ENCODE results near the gene PACSIN2. TPM values are rescaled to one million over a fixed set of nuclear protein-coding genes. Genes with fewer than 3 reads are reported as not detected.

Gene PACSIN2
- total RNA-seq, 1 experiment from 2014 or later: 8.3 TPM

DNA sequence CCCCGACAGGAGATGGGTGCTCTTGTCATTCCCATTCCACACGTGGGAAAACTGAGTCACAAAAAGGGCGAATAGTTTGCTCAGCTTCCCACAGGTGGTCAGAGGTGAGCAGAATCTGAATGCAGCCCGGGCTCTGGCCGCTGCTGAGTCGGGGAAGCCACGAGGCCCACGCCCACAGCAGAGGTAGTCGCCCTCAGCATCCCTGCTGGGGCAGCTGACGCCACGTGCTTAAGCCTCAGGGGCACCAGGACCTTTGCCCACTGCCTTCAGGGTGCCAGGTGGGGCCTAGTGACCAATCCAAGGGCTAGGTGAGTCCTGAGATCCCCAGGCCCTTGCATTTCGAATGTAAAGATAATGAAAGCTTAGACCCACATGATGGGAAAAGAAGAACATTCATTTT, 133.7 kb downstream of the PACSIN2 start:
- no peaks in the 10 kb centered on the region for H3K27me3 ChIP-seq (ENCODE audit: low read length)
- H3K27ac ChIP-seq (ENCODE audit: low read length): no peak overlapping the region
- H3K79me2 ChIP-seq (ENCODE audit: low read length): no peaks in the 10 kb centered on the region
- H3K36me3 ChIP-seq (ENCODE audit: insufficient read depth, low read length): no peaks in the 10 kb centered on the region
- H2AFZ ChIP-seq (ENCODE audit: low read length): no peak overlapping the region
- peaks cover 9% of the 10 kb centered on the region for H3K4me1 ChIP-seq (ENCODE audit: low read length)
- H3K4me3 ChIP-seq (ENCODE audit: low read length): no peak overlapping the region
- no peaks in the 10 kb centered on the region for H4K20me1 ChIP-seq (ENCODE audit: insufficient read depth, low read depth, low read length)
- no peak overlapping the region for H3K9ac ChIP-seq (ENCODE audit: low read length)
- H3K9me3 ChIP-seq (ENCODE audit: low read length): no peaks in the 10 kb centered on the region
- H3K4me2 ChIP-seq (ENCODE audit: low read depth, low read length, poor library complexity, severe bottlenecking): no peak overlapping the region
- DNase-seq: no peak
- no peaks in the 10 kb centered on the region for H3K9me2 ChIP-seq (replicated peaks; ENCODE audit: insufficient read depth, low read length)

DNA sequence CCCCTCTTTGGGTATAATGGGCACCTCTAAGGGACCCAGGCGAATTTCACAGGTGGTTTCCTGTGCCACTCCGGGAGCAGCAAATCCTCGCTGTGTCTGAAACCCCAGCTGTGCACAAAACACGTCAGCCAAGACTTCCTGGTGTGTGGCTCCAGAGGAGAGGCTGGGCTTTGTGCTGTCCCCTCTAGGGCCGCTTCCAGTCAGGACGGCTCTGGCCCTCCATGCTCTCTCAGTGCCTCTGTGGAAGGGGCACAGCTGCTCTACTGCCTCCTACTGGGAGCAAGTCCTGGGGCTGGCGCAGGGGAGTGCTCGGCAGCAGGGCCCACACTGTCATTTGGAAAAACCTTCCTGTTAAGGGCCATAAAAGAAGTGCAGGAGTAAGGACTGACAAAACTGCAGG, 134.1 kb downstream of the PACSIN2 start:
- Histone ChIP-seq H3K9me3 (ENCODE audit: low read length) (no peaks in the 10 kb centered on the region), H3K9ac (ENCODE audit: low read length) (no peak overlapping the region), H3K27me3 (ENCODE audit: low read length) (no peaks in the 10 kb centered on the region), H3K9me2 (replicated peaks; ENCODE audit: insufficient read depth, low read length) (no peaks in the 10 kb centered on the region), H3K4me3 (ENCODE audit: low read length) (no peak overlapping the region), H3K27ac (ENCODE audit: low read length) (no peak overlapping the region), H3K79me2 (ENCODE audit: low read length) (no peaks in the 10 kb centered on the region), H3K36me3 (ENCODE audit: insufficient read depth, low read length) (no peaks in the 10 kb centered on the region), H3K4me1 (ENCODE audit: low read length) (peaks cover 9% of the 10 kb centered on the region), H2AFZ (ENCODE audit: low read length) (no peak overlapping the region), H3K4me2 (ENCODE audit: low read depth, low read length, poor library complexity, severe bottlenecking) (no peak overlapping the region), H4K20me1 (ENCODE audit: insufficient read depth, low read depth, low read length) (no peaks in the 10 kb centered on the region)
- DNase-seq: no peak

DNA sequence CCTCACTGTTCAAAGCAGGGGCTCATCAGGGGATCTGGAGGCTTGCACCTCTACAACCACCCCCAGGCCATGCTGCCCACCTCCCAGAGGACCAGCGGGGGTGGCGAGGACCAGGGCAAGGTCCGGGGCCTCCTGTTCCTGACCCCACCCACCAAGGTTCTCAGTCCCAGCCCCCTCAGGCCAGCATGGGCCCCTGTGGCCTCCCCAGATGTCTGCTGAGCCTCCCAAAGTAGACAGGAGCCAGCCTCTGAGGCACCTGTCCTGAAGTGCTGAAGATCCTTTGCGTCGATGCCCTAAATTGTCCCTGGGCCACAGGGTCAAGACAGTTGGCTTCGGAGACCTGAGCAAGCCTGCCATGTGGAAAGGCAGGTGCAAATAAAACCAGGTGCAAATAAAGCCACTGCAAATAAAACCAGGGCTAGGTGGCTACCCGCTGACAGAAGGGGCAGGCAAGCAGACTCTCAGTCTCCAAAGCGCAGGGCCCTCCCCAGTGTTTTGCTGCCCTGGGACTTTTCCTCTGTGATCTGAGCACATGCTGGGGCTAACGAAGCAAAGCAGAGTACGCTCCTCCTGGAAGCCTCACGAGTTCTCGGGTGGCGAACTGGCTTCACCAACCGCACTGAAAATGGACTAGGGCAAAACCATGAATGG, 135.5 kb downstream of the PACSIN2 start:
- no peaks in the 10 kb centered on the region for H3K36me3 ChIP-seq (ENCODE audit: insufficient read depth, low read length)
- DNase-seq: no peak
- no peaks in the 10 kb centered on the region for H3K9me3 ChIP-seq (ENCODE audit: low read length)
- no peaks in the 10 kb centered on the region for H3K9me2 ChIP-seq (replicated peaks; ENCODE audit: insufficient read depth, low read length)
- no peak overlapping the region for H3K4me3 ChIP-seq (ENCODE audit: low read length)
- H3K27ac ChIP-seq (ENCODE audit: low read length): no peak overlapping the region
- H2AFZ ChIP-seq (ENCODE audit: low read length): no peak overlapping the region
- no peaks in the 10 kb centered on the region for H4K20me1 ChIP-seq (ENCODE audit: insufficient read depth, low read depth, low read length)
- no peaks in the 10 kb centered on the region for H3K27me3 ChIP-seq (ENCODE audit: low read length)
- H3K4me2 ChIP-seq (ENCODE audit: low read depth, low read length, poor library complexity, severe bottlenecking): no peak overlapping the region
- no peaks in the 10 kb centered on the region for H3K79me2 ChIP-seq (ENCODE audit: low read length)
- H3K9ac ChIP-seq (ENCODE audit: low read length): no peak overlapping the region
- H3K4me1 ChIP-seq (ENCODE audit: low read length): peaks cover 9% of the 10 kb centered on the region

DNA sequence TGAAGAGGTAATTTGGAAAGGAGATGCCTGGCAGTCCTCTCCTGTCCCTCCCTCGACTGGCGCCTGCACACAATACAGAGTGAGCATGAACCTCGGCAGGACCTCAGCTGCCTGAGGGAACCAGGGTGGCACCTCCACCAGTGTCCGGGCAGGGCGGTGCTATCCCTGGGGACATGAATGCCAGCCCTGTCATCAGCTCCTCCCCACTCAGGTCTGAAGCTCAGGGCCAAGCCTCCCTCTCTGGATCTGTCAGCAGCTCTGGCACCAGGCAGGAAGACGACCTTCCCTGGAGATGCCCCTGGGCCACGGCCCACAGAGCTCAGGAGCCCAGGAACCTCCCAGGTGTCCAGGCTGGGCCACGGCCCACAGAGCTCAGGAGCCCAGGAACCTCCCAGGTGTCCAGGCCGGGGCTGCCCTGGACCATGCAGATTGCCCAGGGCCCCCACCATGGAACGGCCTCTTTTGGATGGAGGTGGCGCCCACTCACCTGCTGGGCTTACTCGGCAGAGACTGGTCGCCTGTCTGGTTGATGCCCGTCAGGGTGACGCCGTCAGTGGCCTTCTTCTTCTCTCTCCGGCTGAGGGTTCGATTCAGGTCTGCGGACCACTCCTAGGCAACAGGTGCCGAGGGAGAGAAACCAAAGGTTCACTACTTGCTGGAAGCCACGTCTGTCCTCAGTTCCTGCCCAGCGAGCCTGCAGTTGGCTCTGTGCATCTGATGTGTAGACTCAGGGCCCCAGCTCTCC, 136.2 kb downstream of the PACSIN2 start:
- no peak overlapping the region for H3K9ac ChIP-seq (ENCODE audit: low read length)

DNA sequence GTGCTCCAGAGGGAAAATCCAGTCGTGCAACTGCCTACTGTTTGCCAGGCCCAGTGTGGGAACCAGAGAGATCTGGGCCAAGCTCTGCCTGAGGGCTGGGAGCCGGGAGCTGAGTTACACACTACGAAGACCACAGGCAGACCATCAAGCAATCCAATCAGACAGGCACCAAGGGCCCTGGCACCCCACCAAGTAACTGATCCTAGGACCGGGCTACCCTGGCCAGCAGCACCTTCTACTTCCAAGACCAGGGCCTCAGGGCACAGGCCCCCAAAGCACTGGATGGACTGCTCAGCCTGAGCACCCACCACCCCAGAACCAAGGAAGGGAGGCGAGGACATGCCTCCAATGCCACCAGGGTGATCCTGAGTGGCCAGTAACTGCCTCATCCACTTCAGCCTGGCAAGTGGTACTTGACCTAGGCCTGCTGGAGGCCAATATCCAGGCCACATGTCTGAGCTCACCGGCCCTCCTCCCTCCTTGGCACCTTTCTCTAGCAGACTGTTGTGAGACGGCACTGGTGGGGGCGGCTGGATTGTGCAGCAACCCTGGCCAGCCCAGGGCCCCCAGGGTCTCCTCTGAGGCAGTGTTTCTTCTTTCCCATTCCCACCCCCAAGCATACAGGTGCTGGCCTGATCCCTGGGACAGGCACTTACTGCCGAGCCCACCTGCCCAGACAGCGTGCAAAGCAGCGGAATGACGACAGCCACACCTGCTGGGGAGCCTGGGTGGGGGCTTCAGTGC, 137.2 kb downstream of the PACSIN2 start:
- no peaks in the 10 kb centered on the region for H3K36me3 ChIP-seq (ENCODE audit: insufficient read depth, low read length)
- H3K4me1 ChIP-seq (ENCODE audit: low read length): peaks cover 9% of the 10 kb centered on the region
- no peak overlapping the region for H2AFZ ChIP-seq (ENCODE audit: low read length)
- H3K27ac ChIP-seq (ENCODE audit: low read length): no peak overlapping the region
- no peak for DNase-seq
- H3K4me2 ChIP-seq (ENCODE audit: low read depth, low read length, poor library complexity, severe bottlenecking): no peak overlapping the region
- H3K27me3 ChIP-seq (ENCODE audit: low read length): no peaks in the 10 kb centered on the region
- no peaks in the 10 kb centered on the region for H3K9me3 ChIP-seq (ENCODE audit: low read length)
- H3K9me2 ChIP-seq (replicated peaks; ENCODE audit: insufficient read depth, low read length): no peaks in the 10 kb centered on the region
- no peak overlapping the region for H3K9ac ChIP-seq (ENCODE audit: low read length)
- H4K20me1 ChIP-seq (ENCODE audit: insufficient read depth, low read depth, low read length): no peaks in the 10 kb centered on the region
- H3K4me3 ChIP-seq (ENCODE audit: low read length): no peak overlapping the region
- no peaks in the 10 kb centered on the region for H3K79me2 ChIP-seq (ENCODE audit: low read length)

More for the DNA sequence above, 136.2 kb downstream of the PACSIN2 start:
- Histone ChIP-seq H3K27me3 (ENCODE audit: low read length) (no peaks in the 10 kb centered on the region), H3K9me3 (ENCODE audit: low read length) (no peaks in the 10 kb centered on the region), H3K4me3 (ENCODE audit: low read length) (no peak overlapping the region), H3K9me2 (replicated peaks; ENCODE audit: insufficient read depth, low read length) (no peaks in the 10 kb centered on the region), H4K20me1 (ENCODE audit: insufficient read depth, low read depth, low read length) (no peaks in the 10 kb centered on the region), H2AFZ (ENCODE audit: low read length) (no peak overlapping the region), H3K4me1 (ENCODE audit: low read length) (peaks cover 9% of the 10 kb centered on the region), H3K4me2 (ENCODE audit: low read depth, low read length, poor library complexity, severe bottlenecking) (no peak overlapping the region), H3K79me2 (ENCODE audit: low read length) (no peaks in the 10 kb centered on the region), H3K27ac (ENCODE audit: low read length) (no peak overlapping the region), H3K36me3 (ENCODE audit: insufficient read depth, low read length) (no peaks in the 10 kb centered on the region)
- no peak for DNase-seq

DNA sequence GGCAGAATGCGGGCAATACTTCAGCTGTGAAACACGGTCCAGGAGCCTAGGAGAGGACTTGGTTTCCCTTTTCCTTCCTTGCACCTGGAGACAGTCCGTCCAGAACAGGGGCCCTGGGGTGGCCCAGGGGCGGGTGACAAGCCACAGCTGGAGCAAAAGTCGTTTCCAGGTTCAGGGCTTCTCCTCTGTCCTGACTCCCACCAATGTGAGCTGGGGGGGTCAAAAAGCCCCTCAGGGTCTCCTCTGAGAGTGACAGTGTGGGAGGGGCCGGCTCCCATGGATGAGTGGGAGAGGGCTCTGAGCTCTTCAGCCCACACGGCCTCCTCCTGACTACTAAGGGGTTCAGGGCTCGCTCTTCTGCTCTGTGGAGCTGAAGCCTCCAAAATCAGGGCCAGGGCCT, 137.8 kb downstream of the PACSIN2 start:
- H3K4me2 ChIP-seq (ENCODE audit: low read depth, low read length, poor library complexity, severe bottlenecking): no peak overlapping the region
- no peak for DNase-seq
- no peak overlapping the region for H3K4me3 ChIP-seq (ENCODE audit: low read length)
- H2AFZ ChIP-seq (ENCODE audit: low read length): no peak overlapping the region
- H3K27me3 ChIP-seq (ENCODE audit: low read length): no peaks in the 10 kb centered on the region
- H3K9ac ChIP-seq (ENCODE audit: low read length): no peak overlapping the region
- H4K20me1 ChIP-seq (ENCODE audit: insufficient read depth, low read depth, low read length): no peaks in the 10 kb centered on the region
- H3K4me1 ChIP-seq (ENCODE audit: low read length): peaks cover 3% of the 10 kb centered on the region
- no peaks in the 10 kb centered on the region for H3K79me2 ChIP-seq (ENCODE audit: low read length)
- H3K9me2 ChIP-seq (replicated peaks; ENCODE audit: insufficient read depth, low read length): no peaks in the 10 kb centered on the region
- no peaks in the 10 kb centered on the region for H3K36me3 ChIP-seq (ENCODE audit: insufficient read depth, low read length)
- H3K27ac ChIP-seq (ENCODE audit: low read length): no peak overlapping the region
- H3K9me3 ChIP-seq (ENCODE audit: low read length): no peaks in the 10 kb centered on the region

DNA sequence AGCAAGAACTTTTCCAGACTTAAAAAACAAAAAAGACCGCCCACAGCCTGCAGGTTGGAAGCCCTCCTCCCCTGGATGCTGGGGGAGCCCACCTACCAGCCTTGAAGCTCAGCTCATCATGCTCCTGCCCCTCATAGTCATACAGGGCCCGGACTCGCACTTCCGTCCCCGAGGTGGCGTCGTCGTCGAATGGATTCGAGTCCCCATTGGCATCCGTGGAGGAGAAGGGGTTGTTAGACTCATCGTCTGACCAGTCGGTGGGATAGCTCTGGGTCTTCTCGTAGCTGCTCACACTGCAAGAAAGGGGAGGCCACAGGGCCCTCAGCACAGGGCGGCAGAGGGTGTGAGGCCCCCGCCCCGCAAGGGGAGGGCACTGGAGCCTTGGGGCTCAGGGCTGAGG, 138.9 kb downstream of the PACSIN2 start:
- H2AFZ ChIP-seq (ENCODE audit: low read length): no peak overlapping the region
- no peak for DNase-seq
- H3K4me1 ChIP-seq (ENCODE audit: low read length): no peaks in the 10 kb centered on the region
- H3K4me2 ChIP-seq (ENCODE audit: low read depth, low read length, poor library complexity, severe bottlenecking): no peak overlapping the region
- H3K9ac ChIP-seq (ENCODE audit: low read length): no peak overlapping the region
- H3K27ac ChIP-seq (ENCODE audit: low read length): no peak overlapping the region
- no peaks in the 10 kb centered on the region for H3K9me3 ChIP-seq (ENCODE audit: low read length)
- H3K36me3 ChIP-seq (ENCODE audit: insufficient read depth, low read length): no peaks in the 10 kb centered on the region
- H4K20me1 ChIP-seq (ENCODE audit: insufficient read depth, low read depth, low read length): no peaks in the 10 kb centered on the region
- no peaks in the 10 kb centered on the region for H3K27me3 ChIP-seq (ENCODE audit: low read length)
- no peak overlapping the region for H3K4me3 ChIP-seq (ENCODE audit: low read length)
- no peaks in the 10 kb centered on the region for H3K9me2 ChIP-seq (replicated peaks; ENCODE audit: insufficient read depth, low read length)
- no peaks in the 10 kb centered on the region for H3K79me2 ChIP-seq (ENCODE audit: low read length)

DNA sequence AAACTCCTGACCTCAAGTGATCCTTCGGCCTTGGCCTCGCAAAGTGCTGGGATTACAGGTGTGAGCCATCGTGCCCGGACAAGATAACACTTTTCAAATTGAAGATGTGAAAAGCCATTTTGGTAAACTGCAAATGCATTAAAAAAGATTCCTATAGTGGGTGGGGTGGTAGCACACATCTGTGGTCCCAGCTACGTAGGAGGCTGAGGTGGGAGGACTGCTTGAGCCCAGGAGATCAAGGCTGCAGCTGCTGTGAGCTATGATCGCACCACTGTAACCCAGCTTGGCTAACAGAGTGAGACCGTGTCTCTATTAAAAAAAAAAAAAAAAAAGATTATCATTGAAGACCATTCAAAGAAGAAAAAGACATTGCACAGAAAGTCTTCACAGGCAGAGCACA, 140.9 kb downstream of the PACSIN2 start:
- DNase-seq: no peak
- H3K27me3 ChIP-seq (ENCODE audit: low read length): no peaks in the 10 kb centered on the region
- no peak overlapping the region for H3K4me2 ChIP-seq (ENCODE audit: low read depth, low read length, poor library complexity, severe bottlenecking)
- H3K27ac ChIP-seq (ENCODE audit: low read length): no peak overlapping the region
- H3K4me3 ChIP-seq (ENCODE audit: low read length): no peak overlapping the region
- H4K20me1 ChIP-seq (ENCODE audit: insufficient read depth, low read depth, low read length): no peaks in the 10 kb centered on the region
- no peaks in the 10 kb centered on the region for H3K9me3 ChIP-seq (ENCODE audit: low read length)
- no peaks in the 10 kb centered on the region for H3K36me3 ChIP-seq (ENCODE audit: insufficient read depth, low read length)
- H3K9me2 ChIP-seq (replicated peaks; ENCODE audit: insufficient read depth, low read length): no peaks in the 10 kb centered on the region
- no peaks in the 10 kb centered on the region for H3K4me1 ChIP-seq (ENCODE audit: low read length)
- no peak overlapping the region for H2AFZ ChIP-seq (ENCODE audit: low read length)
- H3K79me2 ChIP-seq (ENCODE audit: low read length): no peaks in the 10 kb centered on the region
- no peak overlapping the region for H3K9ac ChIP-seq (ENCODE audit: low read length)

Data from Karpas-422 (cell line).